Nephron (organoid): ENCODE data around the gene ZMYND19.
"Not testable (repeated sequence)": the region's sequence is repeated elsewhere in the genome, so short reads cannot be mapped to it uniquely, and the experiment has no call there.

Experiments used
- H3K27ac Mint-ChIP-seq, 3 experiments: 2 replicates each; pipeline ENCODE4 v1.8.0; 2020; ENCODE audit warnings: mixed read lengths in 3 of 3, mild to moderate bottlenecking in 2 of 3, moderate library complexity in 1 of 3
- H3K27me3 Mint-ChIP-seq: 2 replicates; pipeline ENCODE4 v1.8.0; 2021; ENCODE audit warnings: low read depth, mild to moderate bottlenecking, moderate library complexity, mixed read lengths
- H3K36me3 Mint-ChIP-seq: 2 replicates; pipeline ENCODE4 v1.8.0; 2020; ENCODE audit warnings: low read depth, mixed read lengths
- H3K4me1 Mint-ChIP-seq: 2 replicates; pipeline ENCODE4 v1.8.0; 2020; ENCODE audit warnings: mixed read lengths
- H3K4me3 Mint-ChIP-seq, 3 experiments: 2 replicates each; pipeline ENCODE4 v1.8.0; 2020; ENCODE audit warnings: mild to moderate bottlenecking in 3 of 3, mixed read lengths in 3 of 3, moderate library complexity in 2 of 3
- H3K9me3 Mint-ChIP-seq: 2 replicates; pipeline ENCODE4 v1.8.0; 2020; ENCODE audit warnings: mixed read lengths
- CTCF ChIP-seq, 3 experiments: fragments of 200-600 bp; sonication (generic); IDR thresholded peaks; one replicate each; pipeline ENCODE4 v1.5.0; 2021; ENCODE audit warnings: antibody characterized with exemption in 3 of 3; ENCODE audit not compliant: unreplicated experiment in 3 of 3

Gene ZMYND19

GRCh38 chr9:137564134-137564533, 26.2 kb downstream of the ZMYND19 start:
- peaks cover 51% of the 10 kb centered on the region for H3K36me3 Mint-ChIP-seq
- H3K27me3 Mint-ChIP-seq: no peaks in the 10 kb centered on the region
- H3K4me1 Mint-ChIP-seq: peaks cover 10% of the 10 kb centered on the region
- TF ChIP-seq CTCF (IDR thresholded peaks at IDR 0.05; ENCODE audit: unreplicated experiment in 3 of 3): no peak
- no peaks in the 10 kb centered on the region for H3K9me3 Mint-ChIP-seq
- H3K4me3 Mint-ChIP-seq: no peak overlapping the region
- H3K27ac Mint-ChIP-seq: no peak overlapping the region

GRCh38 chr9:137558127-137558526, 32.2 kb downstream of the ZMYND19 start:
- Mint-ChIP-seq H3K36me3 (peaks cover 68% of the 10 kb centered on the region), H3K4me3 (no peak overlapping the region), H3K27ac (no peak overlapping the region), H3K27me3 (no peaks in the 10 kb centered on the region), H3K4me1 (peaks cover 15% of the 10 kb centered on the region), H3K9me3 (no peaks in the 10 kb centered on the region)
- no peak for TF ChIP-seq CTCF (IDR thresholded peaks at IDR 0.05; ENCODE audit: unreplicated experiment in 3 of 3)

- no peak for TF ChIP-seq CTCF (IDR thresholded peaks at IDR 0.05; ENCODE audit: unreplicated experiment in 3 of 3)
- Mint-ChIP-seq H3K27me3 (no peaks in the 10 kb centered on the region), H3K27ac (peak overlapping the region in 1 of 3 experiments; percentile 48), H3K4me1 (peaks cover 20% of the 10 kb centered on the region), H3K9me3 (no peaks in the 10 kb centered on the region), H3K4me3 (no peak overlapping the region), H3K36me3 (peaks cover 51% of the 10 kb centered on the region)
Observed at GRCh38 chr9:137556069-137556838, 34.1 kb downstream of the ZMYND19 start.

DNA sequence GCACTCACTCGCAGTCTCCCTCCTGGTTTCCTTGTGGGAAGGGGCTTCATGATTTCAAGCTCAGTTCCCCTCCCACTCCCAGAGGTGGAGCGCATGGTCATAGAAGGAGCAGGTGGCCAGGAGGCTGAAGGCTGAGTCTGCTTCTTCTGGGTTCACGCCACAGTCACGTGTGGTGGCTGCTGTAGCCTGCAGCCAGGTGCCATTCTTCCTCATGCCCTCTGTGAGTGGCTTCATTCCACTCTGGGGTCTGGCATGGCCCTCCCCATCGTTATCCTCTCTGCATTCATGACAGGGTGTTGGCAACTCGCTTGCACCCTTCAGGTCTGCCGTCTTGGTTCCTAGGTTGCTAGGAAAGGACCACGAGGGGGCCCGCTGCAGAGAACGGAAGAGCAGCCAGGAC, 35.1 kb downstream of the ZMYND19 start:
- TF ChIP-seq CTCF (IDR thresholded peaks at IDR 0.05; ENCODE audit: unreplicated experiment in 3 of 3): no peak
- Mint-ChIP-seq H3K27me3 (no peaks in the 10 kb centered on the region), H3K36me3 (peaks cover 46% of the 10 kb centered on the region), H3K9me3 (no peaks in the 10 kb centered on the region), H3K4me1 (peaks cover 21% of the 10 kb centered on the region), H3K27ac (no peak overlapping the region), H3K4me3 (peak overlapping the region in 1 of 3 experiments; percentile 16)

DNA sequence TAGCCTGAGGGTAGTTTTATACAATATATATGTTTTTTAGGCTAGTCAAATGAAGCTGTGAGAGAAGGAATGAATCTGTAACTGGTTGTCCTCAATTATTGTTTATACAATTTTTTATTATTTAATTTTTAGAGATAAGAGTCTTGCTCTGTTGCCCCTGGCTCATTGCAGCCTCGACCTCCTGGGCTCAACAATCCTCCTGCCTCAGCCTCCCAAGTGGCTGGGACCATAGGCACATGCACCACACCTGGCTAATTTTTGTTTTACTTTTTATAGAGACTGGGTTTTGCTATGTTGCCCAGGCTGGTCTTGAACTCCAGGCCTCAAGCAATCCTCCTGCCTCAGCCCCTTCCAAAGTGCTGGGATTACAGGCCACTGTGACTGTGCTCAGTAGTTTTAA, 36.0 kb downstream of the ZMYND19 start:
- no peaks in the 10 kb centered on the region for H3K9me3 Mint-ChIP-seq
- TF ChIP-seq CTCF (IDR thresholded peaks at IDR 0.05; ENCODE audit: unreplicated experiment in 3 of 3): no peak
- no peak overlapping the region for H3K27ac Mint-ChIP-seq
- peaks cover 37% of the 10 kb centered on the region for H3K36me3 Mint-ChIP-seq
- no peaks in the 10 kb centered on the region for H3K27me3 Mint-ChIP-seq
- peak overlapping the region in 2 of 3 experiments; percentile 57 to 65 for H3K4me3 Mint-ChIP-seq
- peaks cover 19% of the 10 kb centered on the region for H3K4me1 Mint-ChIP-seq

DNA sequence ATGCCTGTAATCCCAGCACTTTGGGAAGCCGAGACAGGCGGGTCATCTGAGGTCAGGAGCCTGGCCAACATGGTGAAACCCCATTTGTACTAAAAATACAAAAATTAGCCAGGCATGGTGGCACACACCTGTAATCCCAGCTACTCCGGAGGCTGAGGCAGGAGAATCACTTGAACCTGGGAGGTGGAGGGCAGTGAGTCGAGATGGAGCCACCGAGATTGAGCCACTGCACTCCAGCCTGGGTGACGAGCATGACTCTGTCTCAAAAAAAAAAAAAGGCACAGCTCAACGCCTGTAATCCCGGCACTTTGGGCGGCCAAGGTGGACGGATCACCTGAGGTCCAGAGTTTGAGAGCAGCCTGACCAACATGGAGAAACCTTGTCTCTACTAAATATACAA, 36.7 kb downstream of the ZMYND19 start:
- not testable (repeated sequence) for H3K27me3 Mint-ChIP-seq, H3K9me3 Mint-ChIP-seq, H3K27ac Mint-ChIP-seq
- Mint-ChIP-seq H3K4me3 (peak overlapping the region in 2 of 3 experiments; percentile 57 to 80), H3K4me1 (peaks cover 19% of the 10 kb centered on the region), H3K36me3 (peaks cover 37% of the 10 kb centered on the region)
